OCI-LY7 (cell line): ENCODE results near the gene SCML2.

ENCODE experiments used
- EZH2phosphoT487 ChIP-seq: fragments of 200-600 bp; sonication (generic); IDR thresholded peaks from 2 replicates; pipeline ENCODE4 v1.6.1; 2018; ENCODE audit warnings: low read depth, borderline replicate concordance, mild to moderate bottlenecking, mixed run types, antibody characterized with exemption, low read length, moderate library complexity, mixed read lengths
- TF ChIP-seq, protein P1 (sequence below): fragments of 200-600 bp; sonication (generic); conservative IDR thresholded peaks from 2 replicates; pipeline ENCODE4 v1.5.1; 2014; ENCODE audit warnings: mild to moderate bottlenecking, antibody characterized with exemption, low read length, moderate library complexity, mixed read lengths

DNA sequence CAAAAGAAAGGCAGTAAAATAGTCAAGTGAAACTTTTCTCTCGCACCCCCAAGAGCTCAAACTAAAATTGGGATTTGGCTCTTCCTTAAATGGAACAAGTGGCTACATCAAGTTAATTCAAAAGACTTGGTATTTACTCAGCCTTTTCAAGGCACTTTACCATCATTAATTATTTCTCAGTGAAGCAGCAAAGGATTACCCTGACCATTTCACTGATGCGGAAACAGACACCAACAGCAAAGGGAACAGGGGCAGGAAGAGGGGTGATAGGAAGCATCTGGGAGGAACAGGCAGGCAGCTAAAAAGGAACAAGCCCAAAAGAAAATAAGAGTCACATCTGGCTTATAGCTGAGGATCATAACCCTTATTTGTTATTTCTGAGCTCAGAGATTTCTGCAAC lies 2.7 kb downstream of the SCML2 start:
- TF ChIP-seq, protein P1, sequence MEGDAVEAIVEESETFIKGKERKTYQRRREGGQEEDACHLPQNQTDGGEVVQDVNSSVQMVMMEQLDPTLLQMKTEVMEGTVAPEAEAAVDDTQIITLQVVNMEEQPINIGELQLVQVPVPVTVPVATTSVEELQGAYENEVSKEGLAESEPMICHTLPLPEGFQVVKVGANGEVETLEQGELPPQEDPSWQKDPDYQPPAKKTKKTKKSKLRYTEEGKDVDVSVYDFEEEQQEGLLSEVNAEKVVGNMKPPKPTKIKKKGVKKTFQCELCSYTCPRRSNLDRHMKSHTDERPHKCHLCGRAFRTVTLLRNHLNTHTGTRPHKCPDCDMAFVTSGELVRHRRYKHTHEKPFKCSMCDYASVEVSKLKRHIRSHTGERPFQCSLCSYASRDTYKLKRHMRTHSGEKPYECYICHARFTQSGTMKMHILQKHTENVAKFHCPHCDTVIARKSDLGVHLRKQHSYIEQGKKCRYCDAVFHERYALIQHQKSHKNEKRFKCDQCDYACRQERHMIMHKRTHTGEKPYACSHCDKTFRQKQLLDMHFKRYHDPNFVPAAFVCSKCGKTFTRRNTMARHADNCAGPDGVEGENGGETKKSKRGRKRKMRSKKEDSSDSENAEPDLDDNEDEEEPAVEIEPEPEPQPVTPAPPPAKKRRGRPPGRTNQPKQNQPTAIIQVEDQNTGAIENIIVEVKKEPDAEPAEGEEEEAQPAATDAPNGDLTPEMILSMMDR: no peak
- TF ChIP-seq EZH2phosphoT487: no peak
